Gastroesophageal sphincter (tissue), 3 donors: ENCODE results near the gene RNF175.

ENCODE experiments used
- POLR2A ChIP-seq, 2 donors: fragments of 450-650 bp; IDR thresholded peaks; one replicate each; pipeline ENCODE4 v1.6.1; 2017; ENCODE audit warnings: antibody characterized with exemption in 2 of 2, mild to moderate bottlenecking in 2 of 2, moderate library complexity in 1 of 2
- TF ChIP-seq, protein P1 (sequence below), 4 experiments: fragments of 200-600 bp in 2 of 4; fragments of 450-650 bp in 2 of 4; sonication (generic) in 1 of 4; IDR thresholded peaks; one replicate each; pipeline ENCODE4 v1.5.1; 2017 to 2019; ENCODE audit warnings: antibody characterized with exemption in 4 of 4, mild to moderate bottlenecking in 2 of 4, moderate library complexity in 2 of 4

DNA sequence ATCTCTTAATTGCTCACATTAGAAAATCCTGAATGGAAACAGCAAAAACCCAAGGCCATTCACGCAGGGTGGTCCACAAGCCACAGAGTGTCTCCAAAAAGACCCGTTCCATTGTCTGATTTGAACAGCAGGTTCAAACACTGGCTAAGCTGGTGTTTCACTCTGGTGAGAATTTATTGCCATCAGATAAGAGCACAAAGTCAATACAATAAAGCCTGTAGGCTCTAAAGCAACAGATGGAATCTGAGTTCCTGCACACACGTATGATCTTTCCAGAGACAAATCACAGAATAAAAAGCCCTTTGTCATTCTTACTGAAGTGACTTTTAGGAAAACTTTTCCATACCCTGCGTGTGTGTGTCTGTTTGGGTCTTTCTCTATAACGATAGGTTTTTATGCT, 34.2 kb upstream of the RNF175 start:
- TF ChIP-seq POLR2A (IDR thresholded peaks at IDR 0.05), result no peak
- TF ChIP-seq, protein P1, sequence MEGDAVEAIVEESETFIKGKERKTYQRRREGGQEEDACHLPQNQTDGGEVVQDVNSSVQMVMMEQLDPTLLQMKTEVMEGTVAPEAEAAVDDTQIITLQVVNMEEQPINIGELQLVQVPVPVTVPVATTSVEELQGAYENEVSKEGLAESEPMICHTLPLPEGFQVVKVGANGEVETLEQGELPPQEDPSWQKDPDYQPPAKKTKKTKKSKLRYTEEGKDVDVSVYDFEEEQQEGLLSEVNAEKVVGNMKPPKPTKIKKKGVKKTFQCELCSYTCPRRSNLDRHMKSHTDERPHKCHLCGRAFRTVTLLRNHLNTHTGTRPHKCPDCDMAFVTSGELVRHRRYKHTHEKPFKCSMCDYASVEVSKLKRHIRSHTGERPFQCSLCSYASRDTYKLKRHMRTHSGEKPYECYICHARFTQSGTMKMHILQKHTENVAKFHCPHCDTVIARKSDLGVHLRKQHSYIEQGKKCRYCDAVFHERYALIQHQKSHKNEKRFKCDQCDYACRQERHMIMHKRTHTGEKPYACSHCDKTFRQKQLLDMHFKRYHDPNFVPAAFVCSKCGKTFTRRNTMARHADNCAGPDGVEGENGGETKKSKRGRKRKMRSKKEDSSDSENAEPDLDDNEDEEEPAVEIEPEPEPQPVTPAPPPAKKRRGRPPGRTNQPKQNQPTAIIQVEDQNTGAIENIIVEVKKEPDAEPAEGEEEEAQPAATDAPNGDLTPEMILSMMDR (IDR thresholded peaks at IDR 0.05), result no peak
